AG10803 (cell line): Measurements from ENCODE around the gene CNR2.
A peak's percentile ranks its signal among the peaks of the same experiment; 100 is the strongest.

ENCODE experiments used
- DNase-seq: peaks from one replicate; pipeline ENCODE4 v3.0.0; 2010; ENCODE audit warnings: low read depth
- H3K4me3 ChIP-seq: 2 replicates; pipeline ENCODE4 v1.5.1; 2011; ENCODE audit warnings: mild to moderate bottlenecking, low read length, control low read depth
- CTCF ChIP-seq: conservative IDR thresholded peaks from 2 replicates; pipeline ENCODE4 v1.5.1; 2011; ENCODE audit warnings: mild to moderate bottlenecking, low read length, control low read depth, inconsistent platforms

CNR2 gene

GRCh38 chr1:23879809-23880208 is 33.4 kb downstream of the CNR2 start:
- no peak for TF ChIP-seq CTCF
- no peak overlapping the region for H3K4me3 ChIP-seq
- DNase-seq = no peak

- H3K4me3 ChIP-seq = no peak overlapping the region
- TF ChIP-seq CTCF = no peak
- DNase-seq = no peak
These were observed 34.5 kb downstream of the CNR2 start for GRCh38 chr1:23878668-23879067.

GRCh38 chr1:23875382-23875781 is 37.8 kb downstream of the CNR2 start:
- TF ChIP-seq CTCF = no peak
- DNase-seq = no peak
- H3K4me3 ChIP-seq = no peak overlapping the region

GRCh38 chr1:23872421-23872820 is 40.7 kb downstream of the CNR2 start:
- no peak for TF ChIP-seq CTCF

GRCh38 chr1:23869051-23869450 is 44.1 kb downstream of the CNR2 start:
- peak overlapping the region; percentile 64 for H3K4me3 ChIP-seq
- no peak for TF ChIP-seq CTCF
- no peak for DNase-seq

More at GRCh38 chr1:23872421-23872820, 40.7 kb downstream of the CNR2 start:
- no peak overlapping the region for H3K4me3 ChIP-seq
- DNase-seq = no peak

- no peak for DNase-seq
- TF ChIP-seq CTCF = no peak
- H3K4me3 ChIP-seq = peak overlapping the region; percentile 64
These were observed 44.6 kb downstream of the CNR2 start for GRCh38 chr1:23868557-23869016.

- H3K4me3 ChIP-seq = peak within 1 kb of the TSS; percentile 64
- TF ChIP-seq CTCF = peak; percentile 89
- peak; percentile 70 for DNase-seq
These were observed 45.1 kb downstream of the CNR2 start, which contains the start of gene FUCA1 for GRCh38 chr1:23867895-23868556. Gene FUCA1 (minus strand): TSS chr1:23868290. CDS start chr1:23868286, 4 bp downstream.
